HG03045 (cell line): ENCODE data around the gene FGFBP2.

Experiments
- ATAC-seq: cut with Tn5 transposase; IDR thresholded peaks from one replicate; pipeline ENCODE4 v1.9.1; 2021; ENCODE audit warnings: mild to moderate bottlenecking, moderate library complexity; ENCODE audit not compliant: unreplicated experiment

Gene FGFBP2

GRCh38 chr4:15963001-15963451, at the start of gene FGFBP2:
FGFBP2 (minus strand) TSS chr4:15963175; CDS start chr4:15963129, 46 bp downstream.
- ATAC-seq: peak; percentile 54

GRCh38 chr4:16011173-16011572, 48.2 kb upstream of the FGFBP2 start:
- ATAC-seq: no peak

- no peak for ATAC-seq
These were observed 46.2 kb upstream of the FGFBP2 start for GRCh38 chr4:16009153-16009552.

GRCh38 chr4:16007471-16008095, 44.6 kb upstream of the FGFBP2 start:
- no peak for ATAC-seq

- ATAC-seq: no peak
These were observed 43.9 kb upstream of the FGFBP2 start for GRCh38 chr4:16006771-16007446.

GRCh38 chr4:16005676-16006075, 42.7 kb upstream of the FGFBP2 start:
- ATAC-seq: no peak

GRCh38 chr4:16001484-16001858, 38.5 kb upstream of the FGFBP2 start:
- ATAC-seq: peak; percentile 88

- no peak for ATAC-seq
These were observed 37.9 kb upstream of the FGFBP2 start for GRCh38 chr4:16000708-16001483.

GRCh38 chr4:15996773-15997172, 33.8 kb upstream of the FGFBP2 start:
- no peak for ATAC-seq

GRCh38 chr4:15995826-15996225, 32.9 kb upstream of the FGFBP2 start:
- ATAC-seq: no peak

- ATAC-seq: no peak
These were observed 29.2 kb upstream of the FGFBP2 start for GRCh38 chr4:15992167-15992485.

- ATAC-seq: no peak
These were observed 27.8 kb upstream of the FGFBP2 start for GRCh38 chr4:15990570-15991285.

GRCh38 chr4:15989424-15989823, 26.4 kb upstream of the FGFBP2 start:
- no peak for ATAC-seq

GRCh38 chr4:15988222-15988621, 25.2 kb upstream of the FGFBP2 start:
- no peak for ATAC-seq

GRCh38 chr4:15986907-15987306, 23.9 kb upstream of the FGFBP2 start:
- ATAC-seq: no peak

GRCh38 chr4:15983610-15984009, 20.6 kb upstream of the FGFBP2 start:
- no peak for ATAC-seq

GRCh38 chr4:15982842-15983524, 20.0 kb upstream of the FGFBP2 start:
- no peak for ATAC-seq

- ATAC-seq: no peak
These were observed 13.8 kb upstream of the FGFBP2 start for GRCh38 chr4:15976456-15977447.

- no peak for ATAC-seq
These were observed 8.3 kb upstream of the FGFBP2 start for GRCh38 chr4:15971068-15971801.
